GM19372 (cell line): ENCODE results near the gene IL10.

Experiments used
- ATAC-seq: cut with Tn5 transposase; IDR thresholded peaks from one replicate; pipeline ENCODE4 v1.9.1; 2021; ENCODE audit warnings: mild to moderate bottlenecking, low read depth, moderate library complexity; ENCODE audit not compliant: unreplicated experiment

Gene IL10

GRCh38 chr1:206738370-206739366 is 33.6 kb downstream of the IL10 start:
- no peak for ATAC-seq

DNA sequence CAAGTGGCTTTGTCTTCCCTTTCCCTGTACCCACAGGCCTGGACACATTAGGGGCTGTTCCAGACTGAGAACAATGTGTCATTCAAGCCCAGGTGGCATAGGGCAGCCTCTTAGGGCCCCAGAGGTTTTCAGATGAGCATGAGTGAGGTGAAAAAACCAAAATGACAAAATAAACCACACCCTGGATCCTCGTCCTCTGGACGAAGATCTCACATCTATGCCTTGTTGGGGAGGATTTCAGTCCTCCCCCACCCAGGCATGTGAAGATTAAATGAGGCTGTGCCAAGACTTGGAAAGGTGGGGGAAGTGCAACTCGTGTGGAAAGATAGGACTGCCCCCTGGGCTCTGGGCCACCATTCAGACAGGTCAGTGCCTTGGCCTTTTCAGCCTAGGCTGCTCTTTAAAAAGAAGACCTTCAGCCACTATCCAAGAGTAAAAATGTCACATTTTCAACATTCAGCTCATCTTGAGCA is 34.5 kb downstream of the IL10 start:
- ATAC-seq = no peak

- ATAC-seq = no peak
Measured at GRCh38 chr1:206736878-206737728, 35.2 kb downstream of the IL10 start.

DNA sequence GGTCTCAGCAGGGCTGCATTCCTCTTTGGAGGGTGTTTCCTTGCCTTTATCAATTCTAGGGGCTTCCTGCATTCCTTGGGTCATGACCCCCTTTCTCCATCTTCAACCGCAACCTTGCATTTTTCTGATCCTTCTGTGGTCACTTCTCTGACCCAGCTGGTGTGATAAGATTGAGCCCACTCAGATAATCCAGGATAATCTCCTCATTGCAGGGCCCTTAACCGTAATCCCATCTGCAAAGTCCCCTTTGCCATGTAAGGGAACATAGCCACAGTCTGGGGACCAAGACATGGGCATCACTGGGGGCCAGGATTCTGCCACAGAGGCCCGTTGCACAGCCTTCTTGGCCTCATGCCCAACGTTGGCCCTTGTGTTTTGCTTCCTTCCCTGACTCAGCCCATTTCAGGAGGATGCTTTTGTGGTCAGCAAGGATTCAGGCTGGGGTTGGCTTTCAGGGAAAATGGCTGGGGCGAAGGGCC is 36.7 kb downstream of the IL10 start:
- no peak for ATAC-seq

DNA sequence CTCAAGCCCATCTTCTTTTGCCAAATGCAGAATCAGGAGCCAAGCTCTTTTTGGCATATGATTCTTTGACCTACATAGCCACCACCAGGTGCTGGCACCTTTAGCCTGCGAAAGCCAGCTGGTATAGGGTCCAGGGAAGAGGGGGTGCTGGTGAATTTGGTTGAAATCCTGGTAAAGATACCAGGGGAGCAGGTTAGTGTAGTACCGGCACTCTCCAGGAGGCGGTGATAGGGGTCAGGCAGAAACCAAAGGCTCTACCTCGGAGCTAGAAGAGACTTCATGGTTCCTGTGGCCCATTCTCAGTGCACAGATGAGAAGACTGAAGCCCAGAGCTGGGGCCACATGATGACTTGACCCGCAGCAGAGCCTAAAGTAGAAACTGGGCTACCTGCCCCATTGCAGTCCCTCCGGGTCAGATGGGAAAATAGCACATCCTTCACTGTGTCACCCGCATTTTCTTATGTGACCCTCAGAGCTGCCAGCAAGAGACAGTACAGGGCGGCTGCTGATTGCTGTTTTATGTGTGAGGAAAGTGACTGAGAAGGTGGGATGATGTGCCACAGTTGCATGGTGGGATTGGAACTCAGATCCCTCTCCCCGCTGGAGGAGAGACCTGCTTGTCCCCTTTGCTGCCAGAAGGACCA is 37.7 kb downstream of the IL10 start:
- ATAC-seq = no peak

DNA sequence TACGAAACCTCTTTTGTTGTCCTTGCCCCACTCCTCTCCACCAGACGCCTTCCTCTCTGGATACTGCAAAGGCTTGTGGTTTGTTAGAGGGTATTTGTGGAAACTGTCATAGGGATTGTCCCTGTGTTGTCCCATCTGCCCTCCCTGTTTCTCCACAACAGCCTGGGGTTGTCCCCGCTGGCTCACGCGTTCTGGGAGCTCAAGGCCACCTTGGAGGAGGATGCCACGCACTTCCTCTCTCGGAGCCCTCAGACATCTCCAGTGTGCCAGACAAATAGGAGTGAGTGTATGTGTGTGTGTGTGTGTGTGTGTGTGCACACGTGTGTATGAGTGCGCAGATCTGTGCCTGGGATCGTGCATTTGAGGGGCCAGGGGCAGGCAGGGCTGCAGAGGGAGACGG is 39.3 kb downstream of the IL10 start:
- ATAC-seq = no peak

GRCh38 chr1:206732508-206732907 is 39.8 kb downstream of the IL10 start:
- no peak for ATAC-seq

GRCh38 chr1:206729507-206729906 is 42.8 kb downstream of the IL10 start:
- ATAC-seq = no peak

GRCh38 chr1:206729050-206729449 is 43.2 kb downstream of the IL10 start:
- no peak for ATAC-seq

- no peak for ATAC-seq
Measured at GRCh38 chr1:206728697-206728987, 43.7 kb downstream of the IL10 start.

DNA sequence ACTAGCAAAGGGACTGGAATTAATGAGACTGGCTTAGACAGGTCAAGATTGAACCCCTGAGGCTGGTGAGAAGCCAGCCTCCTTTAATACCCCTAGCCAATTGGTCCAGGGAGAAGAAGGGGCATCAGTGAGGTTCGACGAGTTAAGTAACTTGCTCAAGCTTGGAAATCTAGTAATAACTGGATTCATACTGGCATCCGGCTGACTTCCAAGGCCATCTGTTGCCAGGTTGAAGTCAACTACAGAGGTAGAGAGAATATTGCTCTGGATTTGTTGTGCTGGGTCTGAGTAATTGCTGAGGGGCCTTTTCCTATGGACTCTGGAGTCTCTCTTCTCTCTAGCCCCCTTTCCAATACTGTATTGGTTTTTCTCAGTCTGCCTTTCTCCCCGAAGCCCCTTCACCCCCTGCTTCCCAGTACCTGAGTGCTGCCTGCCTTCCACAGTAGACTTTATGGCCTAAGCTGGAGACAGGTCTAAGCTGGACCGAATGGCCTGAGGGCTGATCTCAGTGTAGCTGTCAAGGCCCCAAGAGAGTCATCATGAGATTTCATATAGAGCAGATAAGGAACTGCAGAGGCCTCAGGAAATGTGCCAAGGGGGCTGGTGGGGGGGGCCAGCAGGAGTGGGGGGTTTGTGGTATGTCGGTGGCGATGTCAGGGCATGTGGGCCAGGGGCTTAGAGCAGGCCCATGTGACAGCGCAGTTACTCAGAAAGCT is 44.2 kb downstream of the IL10 start:
- no peak for ATAC-seq

DNA sequence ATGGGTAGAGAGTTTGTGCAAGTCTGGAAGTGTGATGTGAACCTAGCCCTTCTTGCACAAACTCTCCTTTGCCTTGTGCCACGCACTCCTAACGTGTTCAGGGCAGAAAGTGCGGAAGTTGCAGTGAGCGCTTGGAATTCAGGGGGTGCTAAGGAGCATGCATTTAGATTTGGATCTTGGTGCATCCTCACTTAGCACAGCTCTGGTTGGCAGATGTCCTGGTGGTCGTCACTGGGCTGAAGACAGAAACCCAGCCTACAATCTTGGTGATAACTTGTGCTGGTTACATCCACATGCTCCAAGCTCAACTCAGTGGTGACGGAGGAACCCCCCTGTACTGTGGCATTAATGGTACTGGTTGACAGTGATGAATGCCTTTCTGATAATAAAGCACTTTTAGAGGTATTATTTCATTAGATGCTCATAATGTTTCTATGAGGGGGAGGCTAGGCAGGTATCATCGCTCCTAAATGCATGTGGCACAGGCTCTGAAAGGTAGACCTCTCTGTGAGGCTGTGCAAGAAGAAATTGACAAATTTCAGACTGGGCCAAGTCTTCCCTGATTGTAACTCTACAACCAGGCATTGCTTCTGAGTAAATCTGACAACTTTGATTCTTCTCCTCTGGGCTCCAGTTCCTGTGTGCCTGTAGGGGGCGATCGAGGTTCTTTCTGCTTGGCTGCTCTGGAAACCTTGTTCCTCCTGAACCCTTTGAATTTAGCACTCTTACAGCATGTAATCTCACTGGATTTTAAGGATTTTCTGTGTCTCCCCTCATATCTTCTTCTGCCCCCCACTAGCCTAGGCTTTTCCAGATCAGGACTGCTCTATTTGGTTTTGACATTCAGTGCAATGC is 47.0 kb downstream of the IL10 start:
- no peak for ATAC-seq

- no peak for ATAC-seq
Measured at GRCh38 chr1:206723805-206724472, 48.4 kb downstream of the IL10 start.

- ATAC-seq = no peak
Measured at GRCh38 chr1:206723462-206723804, 48.9 kb downstream of the IL10 start.

GRCh38 chr1:206722751-206723461 is 49.4 kb downstream of the IL10 start:
- ATAC-seq = no peak

- ATAC-seq = no peak
Measured at GRCh38 chr1:206721454-206721853, 50.8 kb downstream of the IL10 start.

DNA sequence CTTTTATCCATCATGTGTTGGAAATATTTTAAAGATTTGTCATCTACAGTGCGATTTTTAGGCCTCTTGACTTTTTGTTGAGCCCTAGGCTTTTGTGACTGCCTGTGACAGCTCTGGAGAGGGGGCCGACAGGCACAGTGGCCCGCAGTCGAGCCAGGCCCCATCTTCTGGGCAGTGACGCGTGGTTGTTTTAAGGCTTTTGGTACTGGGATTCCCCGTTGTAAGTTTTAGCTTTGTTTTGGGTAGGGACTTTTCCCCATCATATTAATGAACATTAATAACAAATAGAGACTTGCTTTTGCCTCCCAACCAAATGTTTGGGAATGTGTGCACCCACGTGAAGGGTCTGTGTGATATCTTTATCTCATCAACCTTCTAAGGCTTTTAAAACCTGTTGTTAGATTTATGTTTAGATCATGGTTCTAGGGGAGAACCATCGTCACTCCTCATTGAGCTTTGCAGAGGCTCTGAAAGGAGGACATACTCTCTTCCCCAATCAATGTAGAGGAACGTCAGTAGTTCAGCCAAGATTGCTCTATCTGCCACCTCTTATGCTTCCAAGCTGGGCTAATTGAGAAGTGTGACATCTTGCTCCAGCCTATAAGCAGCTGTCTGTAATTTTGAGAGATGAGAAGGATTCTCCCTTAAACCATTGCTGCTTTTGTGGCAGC is 53.0 kb downstream of the IL10 start:
- ATAC-seq = no peak

- ATAC-seq = no peak
Measured at GRCh38 chr1:206717674-206717989, 54.7 kb downstream of the IL10 start.
